ENCODE data around the gene NOL7. TPM values are rescaled to one million over a fixed set of nuclear protein-coding genes. Genes with fewer than 3 reads are reported as not detected.

NOL7 gene
- total RNA-seq, 1 experiment from 2014 or later: 73.7 TPM

GRCh38 chr6:13589801-13590200, 25.3 kb upstream of the NOL7 start:
- no peaks in the 10 kb centered on the region for H3K79me2 ChIP-seq (ENCODE audit: insufficient read depth, low read length)
- no peaks in the 10 kb centered on the region for H3K4me1 ChIP-seq (ENCODE audit: control insufficient read depth in 1 of 2, insufficient read depth in 2 of 2, low read length in 2 of 2)
- ChIA-PET POLR2A (no interaction called here), CTCF (no interaction called here), RAD21 (ENCODE audit: low non-redundant PET in 1 of 2, low total read pairs in 2 of 2, uncharacterized antibody in 2 of 2, unreplicated experiment in 2 of 2) (no interaction called here)
- no peaks in the 10 kb centered on the region for H3K36me3 ChIP-seq (ENCODE audit: control insufficient read depth in 1 of 2, insufficient read depth in 2 of 2, low read length in 2 of 2)
- no peak overlapping the region for H3K27ac ChIP-seq (ENCODE audit: low read depth, low read length)
- no TSS peak for BruUV-seq (replicated peaks)
- TF ChIP-seq POLR2A (IDR thresholded peaks at IDR 0.05; ENCODE audit: borderline replicate concordance, extremely low read depth, insufficient read depth, insufficient read length): no peak
- no peak for TF ChIP-seq ZBTB33 (IDR thresholded peaks at IDR 0.05; ENCODE audit: extremely low read depth, insufficient replicate concordance, low read length)
- no peak for TF ChIP-seq EZH2phosphoT487 (IDR thresholded peaks at IDR 0.05; ENCODE audit: borderline replicate concordance)
- TF ChIP-seq ELF1 (IDR thresholded peaks at IDR 0.05; ENCODE audit: borderline replicate concordance, low read depth): no peak
- TF ChIP-seq EZH2 (IDR thresholded peaks at IDR 0.05): no peak
- no peak for TF ChIP-seq POLR2AphosphoS5 (IDR thresholded peaks at IDR 0.05; ENCODE audit: low read depth, low read length)
- no peak for TF ChIP-seq ZNF274 (IDR thresholded peaks at IDR 0.05; ENCODE audit: low read depth, low read length)
- no peak for TF ChIP-seq ZFX (IDR thresholded peaks at IDR 0.05)
- intact Hi-C loops (cut with micrococcal nuclease): no loop called here
- H3K9me3 ChIP-seq (ENCODE audit: control insufficient read depth in 1 of 2, insufficient read depth in 1 of 2, low read depth in 1 of 2, low read length in 2 of 2): no peaks in the 10 kb centered on the region
- no peaks in the 10 kb centered on the region for H3K9me2 ChIP-seq (ENCODE audit: insufficient read depth)
- DNase-seq (ENCODE audit: low read depth, low spot score) (no peak), ATAC-seq (no peak)
- no peak overlapping the region for H2AFZ ChIP-seq (ENCODE audit: low read depth, low read length, poor library complexity, severe bottlenecking)
- no peak overlapping the region for H3K4me3 ChIP-seq (replicated peaks in 1 of 2; ENCODE audit: low read depth in 1 of 2, low read length in 2 of 2)
- no peak overlapping the region for H3K4me2 ChIP-seq (ENCODE audit: low read length)
- no peak overlapping the region for H3K9ac ChIP-seq (ENCODE audit: low read length)
- H4K20me1 ChIP-seq (ENCODE audit: insufficient read depth): no peaks in the 10 kb centered on the region
- H3K27me3 ChIP-seq (ENCODE audit: insufficient read depth, low read length): no peaks in the 10 kb centered on the region

GRCh38 chr6:13590574-13591153, 24.5 kb upstream of the NOL7 start:
- Histone ChIP-seq H3K4me2 (ENCODE audit: low read length) (no peak overlapping the region), H3K4me3 (replicated peaks in 1 of 2; ENCODE audit: low read depth in 1 of 2, low read length in 2 of 2) (no peak overlapping the region), H3K79me2 (ENCODE audit: insufficient read depth, low read length) (no peaks in the 10 kb centered on the region), H4K20me1 (ENCODE audit: insufficient read depth) (no peaks in the 10 kb centered on the region), H3K27me3 (ENCODE audit: insufficient read depth, low read length) (no peaks in the 10 kb centered on the region), H3K9me3 (ENCODE audit: control insufficient read depth in 1 of 2, insufficient read depth in 1 of 2, low read depth in 1 of 2, low read length in 2 of 2) (no peaks in the 10 kb centered on the region), H3K4me1 (ENCODE audit: control insufficient read depth in 1 of 2, insufficient read depth in 2 of 2, low read length in 2 of 2) (no peaks in the 10 kb centered on the region), H3K36me3 (ENCODE audit: control insufficient read depth in 1 of 2, insufficient read depth in 2 of 2, low read length in 2 of 2) (no peaks in the 10 kb centered on the region), H2AFZ (ENCODE audit: low read depth, low read length, poor library complexity, severe bottlenecking) (no peak overlapping the region), H3K9me2 (ENCODE audit: insufficient read depth) (no peaks in the 10 kb centered on the region), H3K9ac (ENCODE audit: low read length) (no peak overlapping the region), H3K27ac (ENCODE audit: low read depth, low read length) (no peak overlapping the region)
- BruUV-seq (replicated peaks): no TSS peak
- ATAC-seq: no peak
- DNase-seq (ENCODE audit: low read depth, low spot score): no peak
- CTCF ChIA-PET: no interaction called here
- POLR2A ChIA-PET: no interaction called here
- RAD21 ChIA-PET (ENCODE audit: low non-redundant PET in 1 of 2, low total read pairs in 2 of 2, uncharacterized antibody in 2 of 2, unreplicated experiment in 2 of 2): no interaction called here
- TF ChIP-seq JUND (IDR thresholded peaks at IDR 0.05): no peak
- TF ChIP-seq EGR1 (IDR thresholded peaks at IDR 0.05; ENCODE audit: low read depth): no peak
- no peak for TF ChIP-seq ZNF274 (IDR thresholded peaks at IDR 0.05; ENCODE audit: low read depth, low read length)
- TF ChIP-seq ELF1 (IDR thresholded peaks at IDR 0.05; ENCODE audit: borderline replicate concordance, low read depth): no peak
- intact Hi-C loops (cut with micrococcal nuclease): no loop called here
